ENCODE results near the gene EPS15. TPM values are rescaled to one million over a fixed set of nuclear protein-coding genes. Genes with fewer than 3 reads are reported as not detected.

EPS15 gene
- total and polyA plus RNA-seq, 2 of the 8 experiments (the other 6 are each of a cell fraction or from before 2014, with no cell fraction given) = 15.9 to 57.2 TPM

DNA sequence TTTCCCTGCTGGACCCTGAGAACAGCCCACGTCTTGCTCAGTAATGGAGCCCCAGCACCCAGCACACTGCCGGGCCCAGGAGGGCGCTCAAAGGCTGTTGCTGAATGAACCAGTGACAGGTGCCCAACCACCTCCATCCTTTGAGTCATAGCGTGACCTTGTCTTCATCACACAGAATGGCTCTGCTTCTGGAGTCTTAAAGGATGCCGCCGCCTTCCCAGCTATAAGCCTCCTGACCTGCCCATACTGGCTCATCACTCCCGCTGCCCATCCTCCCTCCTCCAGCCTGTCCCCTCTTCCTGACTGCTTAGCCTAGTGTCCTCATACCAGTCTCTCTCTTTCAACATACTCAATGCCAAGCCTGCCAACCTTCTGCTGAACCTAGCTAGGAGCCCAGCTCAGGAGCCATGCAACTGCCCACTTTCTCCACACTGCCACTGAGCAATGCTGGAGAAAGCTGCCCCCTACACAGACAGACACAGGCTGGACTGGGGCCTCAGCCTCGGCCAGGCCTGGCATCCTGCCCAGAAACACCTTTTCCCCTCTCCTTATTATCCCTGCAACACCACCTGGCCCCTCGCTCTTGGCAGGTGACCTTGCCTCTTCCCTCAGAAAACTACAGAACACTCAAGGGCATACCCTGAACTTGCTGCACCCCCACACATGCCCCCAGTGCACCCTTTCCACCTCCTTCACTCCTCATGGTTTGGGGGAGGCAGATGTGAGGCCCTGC lies 202.8 kb downstream of the EPS15 start:
- no peak overlapping the region for H3K14ac ChIP-seq (ENCODE audit: insufficient read length)
- TF ChIP-seq JUND (IDR thresholded peaks at IDR 0.05; ENCODE audit: low read length) = no peak
- TF ChIP-seq JUN (IDR thresholded peaks at IDR 0.05; ENCODE audit: low read depth, low read length) = no peak
- 0 out of 4 replicates have a peak, but pooled peaks of 1 of the 2 experiments have one; percentile 7 for TF ChIP-seq RAD21 (IDR thresholded peaks at IDR 0.05 in 1 of 2, conservative IDR thresholded peaks at IDR 0.05 in 1 of 2; ENCODE audit: low read depth in 2 of 2, low read length in 2 of 2)
- H2BK20ac ChIP-seq (ENCODE audit: low read length) = no peak overlapping the region
- H3K4me2 ChIP-seq (ENCODE audit: insufficient read depth in 1 of 2, low read depth in 2 of 2, low read length in 2 of 2) = no peak overlapping the region
- no peaks in the 10 kb centered on the region for H3K27me3 ChIP-seq (replicated peaks in 1 of 4; ENCODE audit: control insufficient read depth in 3 of 4, extremely low read depth in 1 of 4, insufficient read depth in 3 of 4, low read length in 3 of 4)
- no peak overlapping the region for H3K4me3 ChIP-seq (ENCODE audit: extremely low read depth in 1 of 4, insufficient read depth in 2 of 4, low read depth in 3 of 4, low read length in 4 of 4)
- no peak overlapping the region for H2BK5ac ChIP-seq (ENCODE audit: low read depth, low read length)
- no peak overlapping the region for H4K91ac ChIP-seq (replicated peaks; ENCODE audit: insufficient read length, low read length)
- no peaks in the 10 kb centered on the region for H4K20me1 ChIP-seq (replicated peaks in 1 of 2; ENCODE audit: control insufficient read depth in 1 of 2, insufficient read depth in 2 of 2, low read length in 2 of 2)
- H2AK5ac ChIP-seq (ENCODE audit: low read depth, low read length) = no peak overlapping the region
- H2BK120ac ChIP-seq (replicated peaks; ENCODE audit: low read depth, low read length) = no peak overlapping the region
- no peak overlapping the region for H3K27ac ChIP-seq (ENCODE audit: low read depth, low read length)
- H2BK12ac ChIP-seq (ENCODE audit: low read depth, low read length) = 0 out of 2 replicates have a peak overlapping the region, but pooled peaks have one; percentile 5
- no peak for FAIRE-seq
- no peak overlapping the region for H3K18ac ChIP-seq (ENCODE audit: extremely low read depth, low read length)
- no peaks in the 10 kb centered on the region for H3K23me2 ChIP-seq (ENCODE audit: low read depth, low read length)
- no peak overlapping the region for H3K9ac ChIP-seq (replicated peaks in 1 of 4; ENCODE audit: extremely low read depth in 1 of 4, low read depth in 3 of 4, low read length in 3 of 4)
- H3K9me3 ChIP-seq (ENCODE audit: insufficient read depth in 2 of 2, low read depth in 1 of 2, low read length in 1 of 2) = no peaks in the 10 kb centered on the region
- H3K79me2 ChIP-seq (ENCODE audit: control insufficient read depth in 1 of 2, insufficient read depth in 2 of 2, low read length in 2 of 2) = no peaks in the 10 kb centered on the region
- peaks cover 0 to 9% (median 0%) of the 10 kb centered on the region in 4 experiments; a peak in 3 of 7 replicates for H3K4me1 ChIP-seq (replicated peaks in 1 of 4; ENCODE audit: control insufficient read depth in 3 of 4, insufficient read depth in 4 of 4, low read length in 3 of 4)
- H3K4ac ChIP-seq (replicated peaks; ENCODE audit: insufficient read length, low read depth, low read length) = no peak overlapping the region
- H3K36me3 ChIP-seq (ENCODE audit: control insufficient read depth in 2 of 4, insufficient read depth in 4 of 4, low read length in 3 of 4) = no peaks in the 10 kb centered on the region
- H3K79me1 ChIP-seq (ENCODE audit: low read depth, low read length) = no peaks in the 10 kb centered on the region
- H4K5ac ChIP-seq (ENCODE audit: insufficient read length, low read depth, low read length) = no peak overlapping the region
- H3K56ac ChIP-seq (replicated peaks; ENCODE audit: insufficient read length, low read depth, low read length) = no peak overlapping the region
- H2AFZ ChIP-seq (ENCODE audit: low read length) = no peak overlapping the region
- H2BK15ac ChIP-seq (ENCODE audit: low read length) = no peak overlapping the region
- H4K8ac ChIP-seq (ENCODE audit: extremely low read depth, insufficient read depth, low read length) = no peak overlapping the region
- 91% methylated on average over 9 of the region's 9 CpGs; no CpG with 5 or more reads in 1 of the 2 experiments for WGBS, 2 experiments (ENCODE audit: extremely low coverage in 1 of 2, insufficient coverage in 1 of 2, insufficient read length in 1 of 2, insufficient replicate concordance in 2 of 2, low coverage in 1 of 2, low lambda C conversion rate in 2 of 2, missing lambda C conversion rate in 1 of 2)
- H3K23ac ChIP-seq (ENCODE audit: insufficient read length) = no peak overlapping the region
- POLR2A ChIA-PET (ENCODE audit: partially characterized antibody) = interaction anchor here (0.5 kb wide), 1 partner anchor 63 kb away, joined by 4 read pairs; no protein-coding TSS in a partner anchor
- DNase-seq (ENCODE audit: low read depth in 1 of 2, low spot score in 2 of 2) = no peak
- CTCF ChIA-PET (ENCODE audit: partially characterized antibody) = interaction anchor here (1.0 to 2.3 kb wide), 4 partner anchors 11 to 15 kb away, joined by 3 to 6 read pairs (median 4); no protein-coding TSS in a partner anchor

All from H1 (cell line).